ENCODE results near the gene LXN. TPM values are rescaled to one million over a fixed set of nuclear protein-coding genes. Genes with fewer than 3 reads are reported as not detected.

The LXN gene
- total and polyA plus RNA-seq, 2 of the 4 experiments (the other 2 are of a cell fraction), result 93.6 to 155 TPM

GRCh38 chr3:158696618-158697017 is 24.2 kb upstream of the LXN start:
- Histone ChIP-seq H4K91ac (ENCODE audit: insufficient read depth, low read depth, low read length) (no peak overlapping the region), H3K27me3 (ENCODE audit: control insufficient read depth, insufficient read depth, low read length) (no peaks in the 10 kb centered on the region), H3K4ac (ENCODE audit: low read depth, low read length) (no peak overlapping the region), H3K4me1 (ENCODE audit: control insufficient read depth, insufficient read depth, low read length) (peaks cover 7% of the 10 kb centered on the region), H2AK9ac (replicated peaks; ENCODE audit: low read depth, low read length, poor library complexity) (no peak overlapping the region), H2BK15ac (ENCODE audit: low read depth, low read length) (no peak overlapping the region), H3K4me3 (ENCODE audit: insufficient read depth, low read depth, low read length) (no peak overlapping the region), H3K9ac (ENCODE audit: low read depth, low read length) (no peak overlapping the region), H2AK5ac (ENCODE audit: low read depth, low read length) (no peak overlapping the region), H4K20me1 (ENCODE audit: insufficient read depth, low read length) (no peaks in the 10 kb centered on the region), H3K79me1 (ENCODE audit: low read depth in 1 of 2, low read length in 2 of 2) (peaks cover 8 to 20% of the 10 kb centered on the region in 2 experiments; a peak in 2 of 4 replicates), H3K9me3 (ENCODE audit: control insufficient read depth, insufficient read depth, low read length) (no peaks in the 10 kb centered on the region), H3K9me1 (ENCODE audit: insufficient read depth, low read length) (no peaks in the 10 kb centered on the region; the same call in 1 of the 2 replicates), H3K14ac (replicated peaks; ENCODE audit: low read depth, low read length) (no peak overlapping the region), H3K23ac (ENCODE audit: low read depth, low read length) (no peak overlapping the region), H2BK20ac (ENCODE audit: low read depth, low read length) (no peak overlapping the region), H2BK120ac (ENCODE audit: low read depth, low read length) (no peak overlapping the region), H4K8ac (ENCODE audit: low read depth in 2 of 2, low read length in 2 of 2) (no peak overlapping the region; a peak in 1 of 4 replicates), H3K36me3 (ENCODE audit: control insufficient read depth, insufficient read depth, low read length) (0 out of 2 replicates have a peak, but pooled peaks cover 1% of the 10 kb centered on the region), H3K27ac (ENCODE audit: insufficient read depth, low read length) (no peak overlapping the region), H3K18ac (ENCODE audit: low read depth, low read length) (peak overlapping the region; percentile 24; the same call in 1 of the 2 replicates), H3K4me2 (ENCODE audit: low read depth, low read length) (peak overlapping the region; percentile 70; the same call in 1 of the 2 replicates), H2BK5ac (ENCODE audit: low read depth, low read length, poor library complexity, severe bottlenecking) (peak overlapping the region; percentile 75), H3K56ac (ENCODE audit: extremely low read depth, insufficient read depth, low read length) (no peak overlapping the region), H4K5ac (ENCODE audit: low read depth, low read length) (no peak overlapping the region), H2AFZ (replicated peaks; ENCODE audit: low read length, poor library complexity) (no peak overlapping the region)
- no TSS peak for BruUV-seq (replicated peaks)
- no CpG with 5 or more reads among the region's 2 CpGs for WGBS, 2 experiments (ENCODE audit: extremely low coverage in 2 of 2, insufficient read length in 1 of 2)
- ChIA-PET CTCF (interaction anchor here (0.6 to 1.4 kb wide), 2 partner anchors 13 to 73 kb away, joined by 3 to 4 read pairs; no protein-coding TSS in a partner anchor), POLR2A (ENCODE audit: unreplicated experiment) (no interaction called here)
- TF ChIP-seq BHLHE40 (IDR thresholded peaks at IDR 0.05; ENCODE audit: low read depth, low read length), result no peak
- peak; percentile 18; the same call in 1 of the 2 replicates for TF ChIP-seq CEBPB (IDR thresholded peaks at IDR 0.05; ENCODE audit: low read depth, low read length)
- in situ Hi-C loops (cut with MboI; ENCODE audit: low sequenced_read_pairs), result no loop called here
- dilution Hi-C loops (cut with HindIII; ENCODE audit: low sequenced_read_pairs, unreplicated experiment), result no loop called here
- intact Hi-C loops (cut with micrococcal nuclease), result no loop called here
- DNase-seq, result peak; percentile 71
- peak; percentile 73 for ATAC-seq (ENCODE audit: low read depth)

All from IMR-90 (cell line).